ENCODE data around the gene PRKCD. TPM values are rescaled to one million over a fixed set of nuclear protein-coding genes. Genes with fewer than 3 reads are reported as not detected.

The PRKCD gene
- total RNA-seq, 1 donor from 2014 or later, result 5.4 TPM

DNA sequence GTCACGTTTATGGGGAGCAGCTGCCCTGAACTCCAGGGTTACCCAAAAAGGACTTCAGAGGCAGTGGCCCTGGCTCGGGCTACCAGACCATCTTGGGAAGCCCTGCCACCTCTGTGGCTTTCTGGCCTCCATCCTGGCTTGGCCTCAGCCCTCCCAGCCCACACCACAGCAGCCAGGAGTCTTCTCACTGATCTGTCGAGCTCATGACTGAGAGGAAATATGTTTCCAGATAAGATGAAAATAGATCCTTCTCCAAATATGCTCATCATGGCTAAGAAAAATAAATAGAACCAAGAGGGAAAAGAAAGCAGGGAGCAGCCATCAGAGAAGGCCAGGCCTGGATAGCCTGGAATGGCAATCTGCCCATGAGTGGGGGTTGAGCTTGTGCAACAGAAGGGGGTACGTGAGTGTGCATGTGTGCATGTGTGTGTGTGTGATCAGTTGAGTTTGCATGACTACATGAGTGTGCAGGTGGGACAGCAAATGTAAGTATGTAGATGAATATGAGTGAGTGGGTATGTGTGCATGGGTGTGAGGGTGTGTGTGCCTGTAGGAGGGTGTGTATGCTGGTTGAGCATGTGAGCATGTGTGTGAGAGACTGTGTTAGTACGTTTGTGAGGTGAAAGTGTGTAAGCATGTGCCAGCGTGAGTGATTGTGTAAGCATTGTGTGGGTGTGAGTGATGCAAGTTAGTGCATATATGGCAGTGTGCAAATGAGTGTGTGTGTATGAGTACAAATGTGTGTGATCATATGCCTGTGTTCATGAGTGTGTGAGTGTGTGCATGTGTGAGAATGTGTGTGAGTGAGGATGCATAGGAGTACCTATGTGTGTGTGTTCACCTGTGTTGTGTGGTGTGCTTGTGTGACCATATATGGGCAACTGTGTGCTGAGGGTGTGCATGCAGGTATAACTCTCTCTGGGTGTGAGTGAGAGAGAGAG, 20.8 kb upstream of the PRKCD start:
- H3K27ac Mint-ChIP-seq (ENCODE audit: unreplicated experiment), result no peak overlapping the region
- TF ChIP-seq, protein P1, sequence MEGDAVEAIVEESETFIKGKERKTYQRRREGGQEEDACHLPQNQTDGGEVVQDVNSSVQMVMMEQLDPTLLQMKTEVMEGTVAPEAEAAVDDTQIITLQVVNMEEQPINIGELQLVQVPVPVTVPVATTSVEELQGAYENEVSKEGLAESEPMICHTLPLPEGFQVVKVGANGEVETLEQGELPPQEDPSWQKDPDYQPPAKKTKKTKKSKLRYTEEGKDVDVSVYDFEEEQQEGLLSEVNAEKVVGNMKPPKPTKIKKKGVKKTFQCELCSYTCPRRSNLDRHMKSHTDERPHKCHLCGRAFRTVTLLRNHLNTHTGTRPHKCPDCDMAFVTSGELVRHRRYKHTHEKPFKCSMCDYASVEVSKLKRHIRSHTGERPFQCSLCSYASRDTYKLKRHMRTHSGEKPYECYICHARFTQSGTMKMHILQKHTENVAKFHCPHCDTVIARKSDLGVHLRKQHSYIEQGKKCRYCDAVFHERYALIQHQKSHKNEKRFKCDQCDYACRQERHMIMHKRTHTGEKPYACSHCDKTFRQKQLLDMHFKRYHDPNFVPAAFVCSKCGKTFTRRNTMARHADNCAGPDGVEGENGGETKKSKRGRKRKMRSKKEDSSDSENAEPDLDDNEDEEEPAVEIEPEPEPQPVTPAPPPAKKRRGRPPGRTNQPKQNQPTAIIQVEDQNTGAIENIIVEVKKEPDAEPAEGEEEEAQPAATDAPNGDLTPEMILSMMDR (IDR thresholded peaks at IDR 0.05; ENCODE audit: partially characterized antibody, unreplicated experiment), result no peak
- H3K27me3 Mint-ChIP-seq (ENCODE audit: unreplicated experiment), result peaks cover 6% of the 10 kb centered on the region

DNA sequence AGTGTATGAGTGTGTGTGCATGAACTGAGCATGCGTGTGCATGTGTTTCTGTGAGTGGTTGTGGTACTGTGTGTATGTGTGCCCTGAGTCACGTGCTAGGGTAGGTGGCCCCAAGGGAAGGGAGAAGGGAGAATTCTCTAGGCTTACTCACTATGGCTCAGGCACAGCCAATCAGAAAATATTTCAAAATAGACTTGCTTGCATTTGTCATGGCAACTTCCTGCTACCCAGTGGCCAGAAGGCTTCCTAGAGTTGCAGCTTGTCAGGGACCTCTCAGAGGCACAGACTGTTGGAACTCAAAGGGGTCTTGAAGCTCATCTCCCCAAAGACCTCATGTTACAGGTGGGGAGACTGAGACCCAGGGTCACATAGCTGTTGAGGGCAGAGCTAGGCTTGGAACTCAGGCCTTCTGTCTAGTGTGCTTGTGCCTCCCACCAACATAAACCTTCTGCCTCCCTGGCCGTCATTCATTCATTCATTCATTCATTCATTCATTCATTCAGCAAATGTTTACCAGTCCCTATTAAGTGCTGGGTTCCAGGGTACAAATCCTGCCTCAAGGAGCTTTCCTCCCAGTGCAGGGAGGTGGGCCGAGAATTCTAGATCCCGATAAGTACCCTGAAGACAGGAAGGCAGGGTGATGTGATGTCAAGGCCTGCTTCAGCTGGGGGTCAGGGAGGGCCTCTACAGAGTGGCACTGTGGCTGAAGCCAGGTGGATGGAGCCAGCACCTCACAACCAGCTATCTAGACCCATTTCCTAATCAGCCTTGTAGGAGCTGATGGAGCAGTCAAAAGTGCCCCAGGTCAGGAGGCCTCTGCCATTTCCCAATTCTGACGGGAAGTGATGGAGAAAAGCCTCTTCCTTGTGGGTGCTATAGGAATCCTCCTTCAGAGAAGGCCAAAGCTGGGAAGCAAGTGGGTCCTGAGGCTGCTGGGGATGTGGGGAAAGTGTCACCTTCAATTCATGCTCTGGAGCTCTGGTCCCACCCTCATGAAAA, 19.9 kb upstream of the PRKCD start:
- peaks cover 8% of the 10 kb centered on the region for H3K27me3 Mint-ChIP-seq (ENCODE audit: unreplicated experiment)
- TF ChIP-seq, protein P1 (IDR thresholded peaks at IDR 0.05; ENCODE audit: partially characterized antibody, unreplicated experiment), result no peak
- H3K4me1 Mint-ChIP-seq (ENCODE audit: low read depth, unreplicated experiment), result peaks cover 3% of the 10 kb centered on the region
- no peak for DNase-seq
- no peak overlapping the region for H3K27ac Mint-ChIP-seq (ENCODE audit: unreplicated experiment)
- no peak overlapping the region for H3K4me3 Mint-ChIP-seq (ENCODE audit: unreplicated experiment)
- peaks cover 1% of the 10 kb centered on the region for H3K9me3 Mint-ChIP-seq (ENCODE audit: unreplicated experiment)
- H3K36me3 Mint-ChIP-seq (ENCODE audit: unreplicated experiment), result no peaks in the 10 kb centered on the region

More for the DNA sequence above, 20.8 kb upstream of the PRKCD start:
- DNase-seq, result no peak
- Mint-ChIP-seq H3K4me3 (ENCODE audit: unreplicated experiment) (no peak overlapping the region), H3K9me3 (ENCODE audit: unreplicated experiment) (no peaks in the 10 kb centered on the region), H3K4me1 (ENCODE audit: low read depth, unreplicated experiment) (peaks cover 3% of the 10 kb centered on the region), H3K36me3 (ENCODE audit: unreplicated experiment) (no peaks in the 10 kb centered on the region)

DNA sequence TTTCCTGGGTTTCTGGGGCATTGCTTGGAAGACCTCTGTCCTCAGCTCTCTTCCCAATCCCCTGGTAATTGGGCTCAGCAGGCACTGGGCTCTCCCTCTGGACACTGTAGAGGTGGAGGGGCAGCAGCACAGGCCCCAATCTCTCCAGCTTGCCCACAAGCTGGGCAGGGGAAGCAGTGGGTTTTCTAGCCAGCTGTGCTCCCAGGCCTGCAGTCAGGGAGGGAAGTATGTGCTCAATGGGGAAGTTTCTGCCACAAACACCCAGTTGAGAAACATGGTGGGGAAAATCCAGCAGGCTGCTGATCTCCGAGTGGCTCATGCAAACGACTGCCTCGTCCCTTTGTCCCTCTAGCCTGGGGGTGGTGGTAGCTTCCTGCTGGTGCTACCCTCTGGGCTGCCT, 18.0 kb upstream of the PRKCD start:
- Mint-ChIP-seq H3K36me3 (ENCODE audit: unreplicated experiment) (no peaks in the 10 kb centered on the region), H3K27me3 (ENCODE audit: unreplicated experiment) (peaks cover 8% of the 10 kb centered on the region), H3K27ac (ENCODE audit: unreplicated experiment) (no peak overlapping the region), H3K4me3 (ENCODE audit: unreplicated experiment) (no peak overlapping the region), H3K9me3 (ENCODE audit: unreplicated experiment) (peaks cover 1% of the 10 kb centered on the region), H3K4me1 (ENCODE audit: low read depth, unreplicated experiment) (peaks cover 3% of the 10 kb centered on the region)
- TF ChIP-seq, protein P1 (IDR thresholded peaks at IDR 0.05; ENCODE audit: partially characterized antibody, unreplicated experiment), result no peak
- no peak for DNase-seq

DNA sequence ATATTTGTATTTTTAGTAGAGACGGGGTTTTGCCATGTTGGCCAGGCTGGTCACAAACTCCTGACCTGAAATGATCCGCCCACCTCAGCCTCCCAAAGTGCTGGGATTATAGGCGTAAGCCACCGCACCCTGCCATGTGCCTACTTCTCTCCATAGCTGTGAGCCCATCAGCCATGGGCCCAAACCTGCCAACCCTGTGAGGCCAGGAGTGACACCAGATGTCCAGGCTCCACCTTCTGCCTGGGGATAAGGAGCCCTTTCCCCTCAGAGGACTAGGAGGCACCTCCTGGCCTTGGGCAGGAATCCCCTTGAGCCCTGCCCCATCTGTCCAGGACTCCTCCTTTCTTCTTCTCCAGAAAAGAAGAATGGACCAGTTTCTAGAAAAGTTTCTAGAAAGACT, 16.6 kb upstream of the PRKCD start:
- H3K27ac Mint-ChIP-seq (ENCODE audit: unreplicated experiment), result no peak overlapping the region
- peaks cover 3% of the 10 kb centered on the region for H3K4me1 Mint-ChIP-seq (ENCODE audit: low read depth, unreplicated experiment)
- H3K36me3 Mint-ChIP-seq (ENCODE audit: unreplicated experiment), result no peaks in the 10 kb centered on the region
- TF ChIP-seq, protein P1 (IDR thresholded peaks at IDR 0.05; ENCODE audit: partially characterized antibody, unreplicated experiment), result no peak
- no peak for DNase-seq
- no peak overlapping the region for H3K4me3 Mint-ChIP-seq (ENCODE audit: unreplicated experiment)
- H3K9me3 Mint-ChIP-seq (ENCODE audit: unreplicated experiment), result peaks cover 1% of the 10 kb centered on the region
- peaks cover 8% of the 10 kb centered on the region for H3K27me3 Mint-ChIP-seq (ENCODE audit: unreplicated experiment)
